Raji (cell line): ENCODE results near the gene UTF1.

Experiments used
- POLR2A ChIP-seq: IDR thresholded peaks from 2 replicates; pipeline ENCODE4 v1.6.1; 2011; ENCODE audit warnings: low read depth, low read length, control low read depth; ENCODE audit not compliant: insufficient read depth

UTF1 gene

GRCh38 chr10:133230387-133231195 lies 574 bp downstream of the UTF1 start:
- TF ChIP-seq POLR2A: no peak

- no peak for TF ChIP-seq POLR2A
These were observed 1.4 kb downstream of the UTF1 start for GRCh38 chr10:133231244-133231945.

- no peak for TF ChIP-seq POLR2A
These were observed 2.0 kb downstream of the UTF1 start for GRCh38 chr10:133231946-133232574.

GRCh38 chr10:133235265-133235855 lies 5.3 kb downstream of the UTF1 start:
- TF ChIP-seq POLR2A: no peak

- no peak for TF ChIP-seq POLR2A
These were observed 5.9 kb downstream of the UTF1 start for GRCh38 chr10:133235932-133236331.

GRCh38 chr10:133236401-133237240 lies 6.6 kb downstream of the UTF1 start:
- no peak for TF ChIP-seq POLR2A

- TF ChIP-seq POLR2A: no peak
These were observed 7.2 kb downstream of the UTF1 start for GRCh38 chr10:133237241-133237587.

- TF ChIP-seq POLR2A: no peak
These were observed 7.8 kb downstream of the UTF1 start, which contains the start of gene VENTX for GRCh38 chr10:133237588-133238465. Gene VENTX (plus strand): TSS chr10:133237855. CDS start chr10:133237915, 60 bp downstream.

GRCh38 chr10:133238466-133238804 lies 8.4 kb downstream of the UTF1 start:
- no peak for TF ChIP-seq POLR2A

GRCh38 chr10:133239990-133240389 lies 10.0 kb downstream of the UTF1 start:
- TF ChIP-seq POLR2A: no peak

GRCh38 chr10:133241501-133242205 lies 11.6 kb downstream of the UTF1 start:
- TF ChIP-seq POLR2A: no peak

GRCh38 chr10:133242611-133243356 lies 12.8 kb downstream of the UTF1 start:
- no peak for TF ChIP-seq POLR2A
